ENCODE measurements around the gene PRR23A. TPM values are rescaled to one million over a fixed set of nuclear protein-coding genes. Genes with fewer than 3 reads are reported as not detected.
A peak's percentile ranks its signal among the peaks of the same experiment; 100 is the strongest.

PRR23A gene
- total RNA-seq, 1 donor from 2014 or later, result not detected

- H3K4me3 ChIP-seq, result no peak overlapping the region
- DNase-seq (no peak), ATAC-seq (no peak)
- intact Hi-C loops (cut with DNase I), result no loop called here
- no peaks in the 10 kb centered on the region for H3K36me3 ChIP-seq
- no peaks in the 10 kb centered on the region for H3K4me1 ChIP-seq
- TF ChIP-seq CTCF (IDR thresholded peaks at IDR 0.05), result no peak
- no peak overlapping the region for H3K27ac ChIP-seq
- peaks cover 5% of the 10 kb centered on the region for H3K27me3 ChIP-seq (ENCODE audit: low read depth)
- no peaks in the 10 kb centered on the region for H3K9me3 ChIP-seq
Observed at GRCh38 chr3:138971766-138972320, 34.2 kb downstream of the PRR23A start.

GRCh38 chr3:138964923-138965322 is 41.1 kb downstream of the PRR23A start:
- no peak for ATAC-seq
- no peak for DNase-seq
- Histone ChIP-seq H3K4me1 (no peaks in the 10 kb centered on the region), H3K36me3 (no peaks in the 10 kb centered on the region), H3K27ac (no peak overlapping the region), H3K9me3 (peaks cover 12% of the 10 kb centered on the region), H3K27me3 (ENCODE audit: low read depth) (peaks cover 33% of the 10 kb centered on the region), H3K4me3 (no peak overlapping the region)
- no peak for TF ChIP-seq CTCF (IDR thresholded peaks at IDR 0.05)
- intact Hi-C loops (cut with DNase I), result no loop called here

GRCh38 chr3:138964264-138964663 is 41.8 kb downstream of the PRR23A start:
- Histone ChIP-seq H3K27me3 (ENCODE audit: low read depth) (peaks cover 40% of the 10 kb centered on the region), H3K36me3 (no peaks in the 10 kb centered on the region), H3K27ac (no peak overlapping the region), H3K4me3 (no peak overlapping the region), H3K9me3 (peaks cover 12% of the 10 kb centered on the region), H3K4me1 (no peaks in the 10 kb centered on the region)
- intact Hi-C loops (cut with DNase I), result no loop called here
- TF ChIP-seq CTCF (IDR thresholded peaks at IDR 0.05), result no peak
- DNase-seq (no peak), ATAC-seq (no peak)

- Histone ChIP-seq H3K27me3 (ENCODE audit: low read depth) (peaks cover 49% of the 10 kb centered on the region), H3K27ac (no peak overlapping the region), H3K36me3 (no peaks in the 10 kb centered on the region), H3K4me3 (no peak overlapping the region), H3K9me3 (peaks cover 12% of the 10 kb centered on the region), H3K4me1 (no peaks in the 10 kb centered on the region)
- ATAC-seq (no peak), DNase-seq (no peak)
- TF ChIP-seq CTCF (IDR thresholded peaks at IDR 0.05), result no peak
- intact Hi-C loops (cut with DNase I), result no loop called here
Observed at GRCh38 chr3:138962854-138963560, 43.1 kb downstream of the PRR23A start.

- DNase-seq (no peak), ATAC-seq (peak in 1 of 2 donors; percentile 29)
- no peaks in the 10 kb centered on the region for H3K4me1 ChIP-seq
- H3K4me3 ChIP-seq, result no peak overlapping the region
- peaks cover 49% of the 10 kb centered on the region for H3K27me3 ChIP-seq (ENCODE audit: low read depth)
- no peak overlapping the region for H3K27ac ChIP-seq
- no peaks in the 10 kb centered on the region for H3K36me3 ChIP-seq
- TF ChIP-seq CTCF (IDR thresholded peaks at IDR 0.05), result no peak
- peaks cover 8% of the 10 kb centered on the region for H3K9me3 ChIP-seq
- intact Hi-C loops (cut with DNase I), result no loop called here
Observed at GRCh38 chr3:138960417-138960852, 45.6 kb downstream of the PRR23A start.

Other genes starting within 250 kb of the PRR23A start
- 44.6 TPM for gene PIK3CB, start 171.3 kb downstream of the PRR23A start, total RNA-seq
- gene FOXL2, start 59.1 kb downstream of the PRR23A start, total RNA-seq, result not detected
- not detected for gene FOXL2NB, start 59.1 kb downstream of the PRR23A start, total RNA-seq
- not detected for gene PRR23B, start 14.7 kb upstream of the PRR23A start, total RNA-seq
- gene PRR23C, start 38.6 kb upstream of the PRR23A start, total RNA-seq, result not detected